Stimulated activated CD8-positive, alpha-beta memory T cell treated with anti-CD3 and anti-CD28 coated beads, Interleukin-15, amount 100 ng/mL, for 24 hours (primary cell): ENCODE measurements around the gene MRPL58.
"Not testable (repeated sequence)": the region's sequence is repeated elsewhere in the genome, so short reads cannot be mapped to it uniquely, and the experiment has no call there.

Experiments
- DNase-seq: peaks from one replicate; pipeline ENCODE4 v3.0.0-alpha.2; 2020; ENCODE audit warnings: low read depth

MRPL58 gene

GRCh38 chr17:75012346-75013091, at the start of gene MRPL58:
MRPL58 (plus strand) TSS chr17:75012670; CDS start chr17:75012687, 17 bp downstream.
- peak; percentile 56 for DNase-seq

- DNase-seq = no peak
Observed at GRCh38 chr17:74963656-74964055, 48.8 kb upstream of the MRPL58 start.

GRCh38 chr17:74964246-74964761, 48.2 kb upstream of the MRPL58 start:
- no peak for DNase-seq

- no peak for DNase-seq
Observed at GRCh38 chr17:74964988-74965622, 47.4 kb upstream of the MRPL58 start.

GRCh38 chr17:74968361-74968780, 44.1 kb upstream of the MRPL58 start:
- DNase-seq = no peak

GRCh38 chr17:74969501-74969900, 43.0 kb upstream of the MRPL58 start:
- DNase-seq = not testable (repeated sequence)

- DNase-seq = no peak
Observed at GRCh38 chr17:74970395-74970794, 42.1 kb upstream of the MRPL58 start.

GRCh38 chr17:74971069-74971841, 41.2 kb upstream of the MRPL58 start:
- no peak for DNase-seq

- DNase-seq = no peak
Observed at GRCh38 chr17:74971842-74972106, 40.7 kb upstream of the MRPL58 start.

GRCh38 chr17:74972107-74972972, 40.1 kb upstream of the MRPL58 start, which contains the start of gene HID1:
HID1 (minus strand) TSS chr17:74972759; CDS start chr17:74972656, 103 bp downstream.
- peak; percentile 72 for DNase-seq

GRCh38 chr17:74972973-74973328, 39.5 kb upstream of the MRPL58 start:
- no peak for DNase-seq

- DNase-seq = no peak
Observed at GRCh38 chr17:74975943-74976342, 36.5 kb upstream of the MRPL58 start.

GRCh38 chr17:74977802-74978201, 34.7 kb upstream of the MRPL58 start:
- no peak for DNase-seq

- DNase-seq = no peak
Observed at GRCh38 chr17:74978240-74978639, 34.2 kb upstream of the MRPL58 start.

- DNase-seq = no peak
Observed at GRCh38 chr17:74979408-74980146, 32.9 kb upstream of the MRPL58 start.

GRCh38 chr17:74981318-74981978, 31.0 kb upstream of the MRPL58 start:
- no peak for DNase-seq

GRCh38 chr17:74981979-74982662, 30.3 kb upstream of the MRPL58 start:
- DNase-seq = peak; percentile 50

GRCh38 chr17:74982663-74983313, 29.7 kb upstream of the MRPL58 start:
- not testable (repeated sequence) for DNase-seq

GRCh38 chr17:74986206-74986576, 26.3 kb upstream of the MRPL58 start:
- no peak for DNase-seq
